Limb (tissue), 2 donors: ENCODE results near the gene POLH.
"Not testable (repeated sequence)": the region's sequence is repeated elsewhere in the genome, so short reads cannot be mapped to it uniquely, and the experiment has no call there.

Experiments used
- DNase-seq, 2 donors: peaks; one replicate each; pipeline ENCODE4 v3.0.0-alpha.2; 2016; ENCODE audit errors: extremely low spot score in 2 of 2

Gene POLH

GRCh38 chr6:43629505-43630300, 53.7 kb downstream of the POLH start:
- DNase-seq, result peak; percentile 97

- DNase-seq, result no peak
Measured at GRCh38 chr6:43630980-43631619, 55.1 kb downstream of the POLH start.

GRCh38 chr6:43633002-43633401, 57.0 kb downstream of the POLH start:
- not testable (repeated sequence) for DNase-seq

GRCh38 chr6:43634702-43635303, 58.8 kb downstream of the POLH start:
- no peak for DNase-seq

GRCh38 chr6:43635387-43636307, 59.7 kb downstream of the POLH start, which contains the start of gene MAD2L1BP:
Gene MAD2L1BP, plus strand, starts transcription at chr6:43635840. Its CDS starts 36 bp downstream, at chr6:43635876.
- DNase-seq, result peak; percentile 88 to 89

- DNase-seq, result no peak
Measured at GRCh38 chr6:43636308-43636659, 60.3 kb downstream of the POLH start.

GRCh38 chr6:43639984-43640800, 64.2 kb downstream of the POLH start:
- DNase-seq, result no peak

- DNase-seq, result peak; percentile 70 to 78
Measured at GRCh38 chr6:43644940-43645612, 69.1 kb downstream of the POLH start, which contains the start of gene RSPH9. Gene RSPH9, plus strand, starts transcription at chr6:43645036. Its CDS starts 63 bp downstream, at chr6:43645099.

GRCh38 chr6:43645613-43645964, 69.6 kb downstream of the POLH start:
- DNase-seq, result no peak

- DNase-seq, result no peak
Measured at GRCh38 chr6:43647613-43648012, 71.6 kb downstream of the POLH start.

- DNase-seq, result no peak
Measured at GRCh38 chr6:43648248-43648647, 72.3 kb downstream of the POLH start.

GRCh38 chr6:43652822-43653221, 76.8 kb downstream of the POLH start:
- DNase-seq, result not testable (repeated sequence)

- no peak for DNase-seq
Measured at GRCh38 chr6:43657221-43657802, 81.3 kb downstream of the POLH start.

GRCh38 chr6:43658161-43658560, 82.2 kb downstream of the POLH start:
- DNase-seq, result no peak

- DNase-seq, result not testable (repeated sequence)
Measured at GRCh38 chr6:43662948-43663347, 87.0 kb downstream of the POLH start.
